MCF 10A (cell line): Measurements from ENCODE around the gene PTCH1. TPM values are rescaled to one million over a fixed set of nuclear protein-coding genes. Genes with fewer than 3 reads are reported as not detected.

Source experiments
- BruUV-seq: library from RNA; stranded (reverse); fragments of 400-500 nt; replicated peaks from 2 replicates; lab custom pipeline; 2021; lab: Mats Ljungman, UMichigan
- CTCF ChIA-PET: fragments of 300-600 bp; sonication (Branson Sonifier 250); formaldehyde crosslinking; extraction: SDS; loops from one replicate; lab custom pipeline; 2021; ENCODE audit warnings: antibody characterized with exemption, inconsistent platforms; lab: Yijun Ruan, JAX
- POLR2A ChIA-PET: fragments of 300-600, 350-650 bp; sonication (Branson Sonifier 250); formaldehyde crosslinking; extraction: SDS; loops from one replicate; lab custom pipeline; 2020; ENCODE audit warnings: antibody characterized with exemption, inconsistent platforms; lab: Yijun Ruan, JAX
- DNase-seq: peaks from one replicate; pipeline ENCODE4 v3.0.0-alpha.2; 2018; ENCODE audit not compliant: unreplicated experiment
- H3K27ac Mint-ChIP-seq: one replicate; pipeline ENCODE4 v1.8.0; 2022; ENCODE audit warnings: mild to moderate bottlenecking, low read depth, mixed read lengths; ENCODE audit not compliant: unreplicated experiment
- H3K27me3 Mint-ChIP-seq: one replicate; pipeline ENCODE4 v1.8.0; 2022; ENCODE audit warnings: mixed read lengths; ENCODE audit not compliant: insufficient read depth, unreplicated experiment
- H3K36me3 Mint-ChIP-seq: one replicate; pipeline ENCODE4 v1.8.0; 2022; ENCODE audit warnings: mild to moderate bottlenecking, moderate library complexity, mixed read lengths; ENCODE audit not compliant: insufficient read depth, unreplicated experiment
- H3K4me1 Mint-ChIP-seq: one replicate; pipeline ENCODE4 v1.8.0; 2022; ENCODE audit warnings: mixed read lengths; ENCODE audit not compliant: insufficient read depth, unreplicated experiment
- H3K4me3 Mint-ChIP-seq: one replicate; pipeline ENCODE4 v1.8.0; 2022; ENCODE audit warnings: mild to moderate bottlenecking, moderate library complexity, mixed read lengths; ENCODE audit not compliant: unreplicated experiment
- H3K9me3 Mint-ChIP-seq: one replicate; pipeline ENCODE4 v1.8.0; 2022; ENCODE audit warnings: mixed read lengths; ENCODE audit not compliant: unreplicated experiment
- intact Hi-C: fragments of 100-400 bp; cut with micrococcal nuclease; formaldehyde crosslinking; loops from 2 replicates; pipeline ENCODE4 v1.14.1; 2022
- total RNA-seq: library from RNA; stranded (reverse); gene quantifications from 2 replicates; pipeline ENCODE4 v1.2.3, GENCODE V29; 2022
- TF ChIP-seq, protein P1 (sequence below): fragments of 200-600 bp; IDR thresholded peaks from one replicate; pipeline ENCODE4 v1.8.0; 2022; ENCODE audit warnings: antibody characterized with exemption, mild to moderate bottlenecking; ENCODE audit not compliant: unreplicated experiment

The PTCH1 gene
- total RNA-seq, 1 experiment from 2014 or later, result 3.6 TPM

DNA sequence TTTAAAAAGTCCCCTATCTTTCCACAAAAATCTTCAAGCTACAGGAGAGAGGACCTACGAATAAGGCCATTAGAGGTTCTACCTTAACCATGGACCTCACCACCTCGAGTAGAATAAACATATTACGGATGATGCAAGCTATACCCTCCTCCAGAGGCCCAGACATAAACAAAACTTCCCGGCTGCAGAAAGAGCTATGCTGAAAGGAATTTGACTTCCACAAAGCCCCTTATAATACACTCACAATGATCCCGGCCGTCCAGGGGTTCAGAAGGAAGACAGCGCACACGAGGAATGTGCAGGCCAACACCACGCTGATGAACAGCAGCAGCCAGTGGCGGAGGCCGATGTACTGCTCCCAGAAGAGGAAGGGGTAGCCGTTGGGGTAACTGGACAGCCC, 59.0 kb downstream of the PTCH1 start:
- Mint-ChIP-seq H3K4me3 (no peak overlapping the region), H3K9me3 (no peaks in the 10 kb centered on the region), H3K4me1 (peaks cover 5% of the 10 kb centered on the region), H3K27ac (no peak overlapping the region), H3K27me3 (no peaks in the 10 kb centered on the region), H3K36me3 (peaks cover 29% of the 10 kb centered on the region)
- no peak for DNase-seq
- intact Hi-C loops, result no loop called here
- BruUV-seq, result no TSS peak
- TF ChIP-seq, protein P1, sequence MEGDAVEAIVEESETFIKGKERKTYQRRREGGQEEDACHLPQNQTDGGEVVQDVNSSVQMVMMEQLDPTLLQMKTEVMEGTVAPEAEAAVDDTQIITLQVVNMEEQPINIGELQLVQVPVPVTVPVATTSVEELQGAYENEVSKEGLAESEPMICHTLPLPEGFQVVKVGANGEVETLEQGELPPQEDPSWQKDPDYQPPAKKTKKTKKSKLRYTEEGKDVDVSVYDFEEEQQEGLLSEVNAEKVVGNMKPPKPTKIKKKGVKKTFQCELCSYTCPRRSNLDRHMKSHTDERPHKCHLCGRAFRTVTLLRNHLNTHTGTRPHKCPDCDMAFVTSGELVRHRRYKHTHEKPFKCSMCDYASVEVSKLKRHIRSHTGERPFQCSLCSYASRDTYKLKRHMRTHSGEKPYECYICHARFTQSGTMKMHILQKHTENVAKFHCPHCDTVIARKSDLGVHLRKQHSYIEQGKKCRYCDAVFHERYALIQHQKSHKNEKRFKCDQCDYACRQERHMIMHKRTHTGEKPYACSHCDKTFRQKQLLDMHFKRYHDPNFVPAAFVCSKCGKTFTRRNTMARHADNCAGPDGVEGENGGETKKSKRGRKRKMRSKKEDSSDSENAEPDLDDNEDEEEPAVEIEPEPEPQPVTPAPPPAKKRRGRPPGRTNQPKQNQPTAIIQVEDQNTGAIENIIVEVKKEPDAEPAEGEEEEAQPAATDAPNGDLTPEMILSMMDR, result no peak
- CTCF ChIA-PET, result no interaction called here
- POLR2A ChIA-PET, result no interaction called here

DNA sequence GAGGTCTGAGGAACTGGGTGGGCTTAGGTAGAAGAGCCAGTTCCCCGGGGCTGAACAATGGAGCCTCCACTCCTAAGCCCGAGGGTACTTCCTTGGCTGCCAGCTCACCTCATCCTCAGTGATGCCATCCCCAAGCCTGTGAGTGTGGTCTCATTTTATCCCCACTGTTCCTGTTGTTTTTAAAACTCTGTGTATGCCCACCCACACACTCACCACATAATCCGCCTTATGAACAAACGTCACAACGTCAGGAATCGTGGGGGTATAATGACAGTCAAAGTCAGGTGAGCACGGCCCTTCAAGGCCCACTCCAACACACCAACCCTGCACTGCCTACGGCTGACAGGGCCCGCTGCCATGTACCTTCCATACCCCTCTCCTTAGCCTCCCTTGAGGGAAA, 61.1 kb downstream of the PTCH1 start:
- no peaks in the 10 kb centered on the region for H3K27me3 Mint-ChIP-seq
- TF ChIP-seq, protein P1, result no peak
- ChIA-PET CTCF (interaction anchor here (0.6 kb wide), 1 partner anchor 701 kb away, joined by 4 read pairs; no protein-coding TSS in a partner anchor), POLR2A (no interaction called here)
- no peak overlapping the region for H3K4me3 Mint-ChIP-seq
- H3K9me3 Mint-ChIP-seq, result no peaks in the 10 kb centered on the region
- no peak for DNase-seq
- no peak overlapping the region for H3K27ac Mint-ChIP-seq
- H3K36me3 Mint-ChIP-seq, result peaks cover 29% of the 10 kb centered on the region
- BruUV-seq, result no TSS peak
- H3K4me1 Mint-ChIP-seq, result no peaks in the 10 kb centered on the region
- intact Hi-C loops, result no loop called here

DNA sequence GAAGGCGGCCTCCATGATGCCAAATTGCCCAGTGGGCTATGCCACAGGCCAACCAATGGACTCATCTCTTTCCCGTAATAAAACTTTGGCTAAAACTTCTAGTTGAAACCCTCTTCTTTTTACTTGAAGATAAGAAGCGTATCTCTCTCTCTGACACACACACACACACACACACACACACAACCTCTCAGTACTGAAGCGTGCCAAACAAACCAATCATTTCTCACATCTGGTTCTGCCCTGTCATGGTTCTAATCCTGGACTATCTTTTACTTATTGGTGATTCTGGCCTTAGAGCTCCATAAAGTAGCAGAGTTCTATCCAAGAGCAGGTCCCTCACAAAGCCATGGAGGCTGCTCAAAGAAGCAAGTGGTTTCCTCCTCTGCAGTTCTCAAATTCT, 64.6 kb downstream of the PTCH1 start:
- TF ChIP-seq, protein P1, result no peak
- POLR2A ChIA-PET, result no interaction called here

DNA sequence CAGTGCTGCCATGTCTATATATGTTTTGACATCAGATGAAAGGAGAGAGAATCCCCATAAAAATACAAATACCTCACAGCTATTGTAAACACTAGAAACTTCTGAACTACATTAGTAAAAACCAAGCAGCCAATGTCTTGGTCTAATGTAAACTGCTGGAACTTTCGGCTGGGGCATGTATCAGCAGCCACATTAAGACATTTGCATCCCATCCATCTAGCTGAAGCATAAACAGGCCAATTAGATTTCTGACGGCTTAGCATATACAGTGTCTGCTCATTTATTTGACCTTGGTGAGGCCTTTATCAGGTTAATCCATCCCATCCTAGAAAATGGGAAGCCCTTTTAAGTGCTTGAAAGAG, 65.7 kb downstream of the PTCH1 start:
- H3K36me3 Mint-ChIP-seq, result peaks cover 29% of the 10 kb centered on the region
- ChIA-PET CTCF (interaction anchor here (1.6 kb wide), 1 partner anchor 15 kb away, joined by 4 read pairs; no protein-coding TSS in a partner anchor), POLR2A (no interaction called here)
- DNase-seq, result no peak
- no TSS peak for BruUV-seq
- intact Hi-C loops, result no loop called here
- no peak overlapping the region for H3K27ac Mint-ChIP-seq
- TF ChIP-seq, protein P1, result no peak
- H3K9me3 Mint-ChIP-seq, result no peaks in the 10 kb centered on the region
- H3K4me1 Mint-ChIP-seq, result no peaks in the 10 kb centered on the region
- no peak overlapping the region for H3K4me3 Mint-ChIP-seq
- H3K27me3 Mint-ChIP-seq, result no peaks in the 10 kb centered on the region

More for the DNA sequence above, 64.6 kb downstream of the PTCH1 start:
- CTCF ChIA-PET, result interaction anchor here (0.6 to 1.6 kb wide), 3 partner anchors 14 to 164 kb away, joined by 3 to 4 read pairs (median 4); no protein-coding TSS in a partner anchor
- Mint-ChIP-seq H3K4me3 (no peak overlapping the region), H3K27ac (no peak overlapping the region), H3K4me1 (no peaks in the 10 kb centered on the region), H3K27me3 (no peaks in the 10 kb centered on the region), H3K9me3 (no peaks in the 10 kb centered on the region), H3K36me3 (peaks cover 35% of the 10 kb centered on the region)
- intact Hi-C loops, result no loop called here
- no TSS peak for BruUV-seq
- DNase-seq, result no peak
